GM21528 (cell line): ENCODE measurements around the gene TMEM200C.

Experiments
- ATAC-seq: cut with Tn5 transposase; IDR thresholded peaks from one replicate; pipeline ENCODE4 v1.9.1; 2021; ENCODE audit warnings: mild to moderate bottlenecking, moderate library complexity; ENCODE audit not compliant: unreplicated experiment, low FRiP score

TMEM200C gene

DNA sequence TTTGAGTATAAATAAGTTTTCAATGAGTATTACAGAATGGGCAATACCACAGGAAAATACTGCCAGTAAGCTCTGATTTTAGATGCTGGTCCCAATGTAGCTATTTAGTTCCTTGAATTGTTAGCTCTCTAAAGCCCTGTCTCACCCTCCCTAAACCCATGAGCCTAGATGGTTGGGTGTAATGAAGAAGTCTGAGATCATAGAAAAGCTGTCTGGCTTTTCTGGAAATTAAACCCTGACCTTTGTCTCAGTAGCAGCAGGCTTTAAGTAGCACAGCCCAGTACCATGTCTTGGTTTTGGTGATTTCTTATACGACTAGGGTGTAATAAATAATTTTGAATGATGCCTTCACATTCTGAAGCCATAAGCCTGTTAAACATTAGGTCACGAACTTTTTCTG, 55.3 kb downstream of the TMEM200C start:
- ATAC-seq: no peak

DNA sequence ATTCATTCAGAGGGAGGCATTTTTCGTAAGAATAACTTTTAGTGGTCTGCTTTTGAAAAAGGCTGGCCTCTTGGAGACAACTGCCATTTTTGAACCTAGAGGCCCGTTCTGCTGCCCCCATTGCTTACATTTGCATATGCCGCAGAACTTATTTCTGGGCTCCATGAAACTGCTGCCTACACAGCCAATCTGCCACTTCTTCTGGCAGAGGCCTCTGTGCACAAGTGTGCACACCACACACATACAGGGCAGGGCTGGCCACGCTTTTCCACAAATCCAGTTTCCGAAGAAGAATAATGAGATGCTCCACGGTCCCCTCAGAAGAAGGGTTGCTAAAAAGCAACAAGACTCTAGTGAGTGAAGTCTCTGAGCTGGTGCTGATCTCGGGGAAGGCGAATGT, 56.2 kb downstream of the TMEM200C start:
- no peak for ATAC-seq
